GM12891 (cell line): ENCODE measurements around the gene RARB.

Source experiments
- DNase-seq: peaks from one replicate; pipeline ENCODE4 v3.0.0; 2011; ENCODE audit warnings: low spot score; ENCODE audit not compliant: insufficient read length
- FAIRE-seq: peaks from 2 replicates; lab custom pipeline; 2011; peaks lifted over from hg19 to GRCh38; lab: Jason Lieb, UNC
- PAX5 ChIP-seq: IDR thresholded peaks from 2 replicates; pipeline ENCODE4 v1.6.1; 2011; ENCODE audit warnings: low read length, moderate library complexity, mild to moderate bottlenecking; ENCODE audit not compliant: insufficient read depth, severe bottlenecking
- POLR2A ChIP-seq: IDR thresholded peaks from 2 replicates; pipeline ENCODE4 v1.6.1; 2011; ENCODE audit warnings: low read depth, low read length, control low read depth
- POLR2AphosphoS5 ChIP-seq: IDR thresholded peaks from 2 replicates; pipeline ENCODE4 v1.6.1; 2011; ENCODE audit warnings: low read depth, low read length, control low read depth
- POU2F2 ChIP-seq: IDR thresholded peaks from 2 replicates; pipeline ENCODE4 v1.6.1; 2011; ENCODE audit warnings: low read depth, mild to moderate bottlenecking, control low read depth, low read length, moderate library complexity
- SPI1 ChIP-seq: IDR thresholded peaks from 2 replicates; pipeline ENCODE4 v1.6.1; 2011; ENCODE audit warnings: low read depth, low read length, control low read depth
- TAF1 ChIP-seq: IDR thresholded peaks from 2 replicates; pipeline ENCODE4 v1.6.1; 2011; ENCODE audit warnings: low read depth, low read length, control low read depth

RARB gene

DNA sequence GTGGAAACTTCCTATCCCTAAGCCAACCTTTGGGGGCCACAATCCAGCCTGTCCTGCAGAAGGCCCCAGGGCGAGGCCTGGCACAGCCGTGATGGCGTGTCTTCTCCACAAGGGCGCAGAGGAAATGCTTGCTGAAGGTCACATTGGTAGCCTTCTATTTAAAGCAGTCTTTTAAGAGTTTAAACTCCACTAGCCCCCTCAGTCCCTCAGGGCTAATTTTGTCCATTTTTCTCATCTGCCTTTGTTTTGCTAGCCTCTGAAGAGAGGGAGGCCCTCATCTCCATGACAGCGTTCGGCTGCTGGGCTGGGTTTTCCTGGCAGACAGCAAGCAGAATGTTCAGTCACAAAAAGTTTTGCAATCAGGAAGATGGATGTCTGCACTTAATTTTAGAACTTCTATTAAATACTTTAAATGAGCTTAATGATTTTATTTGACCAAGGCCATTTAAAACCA lies 40.8 kb downstream of the RARB start:
- no peak for TF ChIP-seq SPI1
- no peak for TF ChIP-seq POLR2A
- no peak for TF ChIP-seq TAF1
- TF ChIP-seq POU2F2, result no peak
- no peak for TF ChIP-seq POLR2AphosphoS5
- DNase-seq, result no peak
- no peak for FAIRE-seq

GRCh38 chr3:25469558-25469957 lies 41.5 kb downstream of the RARB start:
- no peak for DNase-seq
- no peak for FAIRE-seq
- no peak for TF ChIP-seq TAF1
- no peak for TF ChIP-seq PAX5
- no peak for TF ChIP-seq POLR2A
- no peak for TF ChIP-seq POU2F2
- no peak for TF ChIP-seq SPI1
- TF ChIP-seq POLR2AphosphoS5, result no peak

- DNase-seq, result no peak
- no peak for FAIRE-seq
- no peak for TF ChIP-seq POLR2A
- no peak for TF ChIP-seq TAF1
- no peak for TF ChIP-seq POU2F2
- TF ChIP-seq POLR2AphosphoS5, result no peak
- TF ChIP-seq PAX5, result no peak
- TF ChIP-seq SPI1, result no peak
Measured at GRCh38 chr3:25471081-25471768, 43.2 kb downstream of the RARB start.

GRCh38 chr3:25472153-25472552 lies 44.1 kb downstream of the RARB start:
- DNase-seq (no peak), FAIRE-seq (no peak)
- no peak for TF ChIP-seq SPI1
- TF ChIP-seq POU2F2, result no peak
- TF ChIP-seq POLR2AphosphoS5, result no peak
- TF ChIP-seq POLR2A, result no peak
- no peak for TF ChIP-seq PAX5
- TF ChIP-seq TAF1, result no peak

DNA sequence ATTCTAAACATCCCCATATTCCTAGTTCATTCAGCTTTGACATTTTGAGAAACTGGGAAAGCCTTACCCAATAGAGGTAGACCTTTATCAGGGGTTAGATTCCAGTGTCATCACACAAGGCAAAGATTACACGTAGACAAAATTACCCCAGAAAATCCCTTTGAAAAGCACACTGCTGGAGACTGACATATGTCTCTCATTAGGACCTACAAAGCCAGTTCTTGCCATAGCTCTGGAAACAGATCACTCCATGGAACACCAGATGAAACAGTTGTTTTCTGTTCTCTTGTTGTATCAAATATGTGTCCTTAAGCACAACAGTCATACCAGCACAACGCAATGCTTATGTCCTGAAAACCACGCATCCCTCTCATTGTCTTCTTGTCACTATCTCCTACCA lies 44.7 kb downstream of the RARB start:
- TF ChIP-seq POU2F2, result no peak
- TF ChIP-seq PAX5, result no peak
- TF ChIP-seq POLR2A, result no peak
- TF ChIP-seq SPI1, result no peak
- TF ChIP-seq POLR2AphosphoS5, result no peak
- no peak for TF ChIP-seq TAF1
- FAIRE-seq (no peak), DNase-seq (no peak)

- FAIRE-seq (no peak), DNase-seq (no peak)
- TF ChIP-seq POU2F2 (no peak), PAX5 (no peak), TAF1 (no peak), POLR2A (no peak), SPI1 (no peak), POLR2AphosphoS5 (no peak)
Measured at GRCh38 chr3:25473246-25473645, 45.2 kb downstream of the RARB start.

- TF ChIP-seq PAX5 (no peak), POU2F2 (no peak), POLR2A (no peak), SPI1 (no peak), TAF1 (no peak), POLR2AphosphoS5 (no peak)
- FAIRE-seq, result no peak
- no peak for DNase-seq
Measured at GRCh38 chr3:25474052-25474451, 46.0 kb downstream of the RARB start.

DNA sequence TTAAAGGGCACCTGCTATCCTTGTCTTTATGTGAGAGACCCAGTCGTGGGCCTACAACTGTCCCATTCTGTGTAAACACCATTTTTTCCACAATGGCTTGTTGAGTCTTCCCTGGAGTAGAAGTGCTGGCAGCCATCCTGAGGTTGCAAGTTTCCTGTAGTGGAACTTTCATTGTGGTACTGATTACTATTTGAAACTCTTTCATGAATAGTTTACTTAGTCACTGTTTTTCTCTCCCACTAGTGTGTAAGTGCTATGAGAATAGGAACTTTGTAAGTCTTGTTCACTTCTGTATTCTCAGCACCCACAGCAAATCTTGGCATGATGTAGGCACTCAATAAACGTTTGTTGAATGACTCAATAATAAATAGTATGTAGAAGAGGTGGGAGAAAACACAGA lies 48.6 kb downstream of the RARB start:
- TF ChIP-seq SPI1 (no peak), TAF1 (no peak), PAX5 (no peak), POLR2AphosphoS5 (no peak)
- DNase-seq (no peak), FAIRE-seq (no peak)

GRCh38 chr3:25478211-25478757 lies 50.2 kb downstream of the RARB start:
- DNase-seq (no peak), FAIRE-seq (no peak)
- TF ChIP-seq POLR2A (no peak), POLR2AphosphoS5 (no peak), TAF1 (no peak), PAX5 (no peak), SPI1 (no peak), POU2F2 (no peak)

DNA sequence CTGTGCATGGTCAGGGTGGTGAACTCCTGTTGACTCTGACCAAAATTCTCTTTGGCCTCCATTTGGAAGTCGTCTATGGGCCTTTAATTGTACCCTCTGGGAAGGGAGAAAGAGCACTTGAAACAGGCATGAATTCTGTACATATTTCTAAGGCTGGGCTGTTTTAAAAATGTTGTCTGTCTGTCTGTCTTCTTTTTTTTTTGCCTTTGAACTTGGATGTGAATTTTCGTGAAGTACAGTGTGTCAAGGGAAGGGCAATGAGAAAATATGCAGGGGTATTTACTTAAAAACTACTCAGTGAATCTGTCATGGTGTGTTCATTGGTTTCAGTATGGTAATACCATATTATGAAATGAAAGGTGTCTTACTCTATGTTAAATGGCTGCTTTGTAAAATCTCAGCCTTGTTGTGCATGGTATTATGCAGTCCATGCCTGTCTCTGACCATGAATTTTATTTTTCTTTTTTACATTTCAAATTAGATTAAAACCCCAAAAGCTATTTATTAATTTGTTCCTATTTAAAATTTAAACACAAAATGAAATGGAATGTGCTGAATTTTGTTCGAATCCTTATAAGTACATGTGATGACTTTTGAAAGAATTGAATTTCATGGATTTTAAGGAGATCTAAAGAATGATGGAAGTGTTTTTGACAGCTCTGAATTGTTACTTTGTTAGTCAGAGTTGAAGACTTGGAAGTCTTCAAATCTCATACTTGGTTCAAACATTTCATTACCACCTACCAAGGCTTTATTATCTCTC lies 51.1 kb downstream of the RARB start:
- TF ChIP-seq PAX5 (no peak), POU2F2 (no peak), SPI1 (no peak), POLR2AphosphoS5 (no peak), TAF1 (no peak), POLR2A (no peak)
- FAIRE-seq (no peak), DNase-seq (no peak)
